ENCODE measurements around the gene EEF1AKMT3. TPM values are rescaled to one million over a fixed set of nuclear protein-coding genes. Genes with fewer than 3 reads are reported as not detected.

EEF1AKMT3 gene
- total and polyA plus RNA-seq, 9 of the 15 experiments (the other 6 are each of a cell fraction or from before 2014, with no cell fraction given) = 4.1 to 17.2 (median 7.9) TPM

DNA sequence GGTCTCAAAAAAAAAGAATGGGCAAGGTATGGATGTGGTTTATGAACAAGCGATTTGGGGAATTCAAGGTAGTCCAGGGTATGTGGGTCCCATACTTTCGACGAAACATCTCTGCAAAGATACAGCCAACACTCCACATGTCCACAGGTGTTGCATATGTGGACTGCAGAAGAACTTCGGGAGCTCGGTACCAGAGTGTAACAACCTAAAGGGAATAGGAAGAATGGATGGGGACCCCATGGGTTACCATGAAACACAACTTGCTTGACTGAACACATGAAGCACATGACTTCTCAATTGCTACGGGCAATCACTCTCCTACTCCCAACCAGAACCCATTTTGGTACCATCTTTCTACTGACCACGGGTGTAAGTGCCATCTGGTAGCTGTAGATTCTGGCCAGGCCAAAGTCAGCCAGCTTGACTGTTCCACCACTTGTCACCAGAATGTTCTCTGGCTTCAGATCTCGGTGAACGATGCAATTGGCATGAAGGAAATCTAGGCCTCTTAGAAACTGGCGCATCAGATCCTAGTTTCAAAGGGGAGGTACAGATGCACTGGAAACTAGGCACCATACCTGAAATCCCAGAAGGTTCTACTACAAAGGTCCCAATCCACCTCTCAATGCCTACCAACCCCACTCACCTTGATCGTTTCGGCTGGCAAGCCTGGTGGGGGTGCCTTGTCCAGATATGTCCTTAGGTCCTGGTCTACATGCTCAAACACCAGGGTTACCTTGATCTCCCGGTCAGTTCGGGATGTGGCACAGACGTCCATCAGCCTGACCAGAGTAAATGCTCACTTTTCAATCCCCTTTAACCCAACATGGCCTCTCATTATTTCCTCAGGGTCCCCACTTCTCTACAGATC, 21.6 kb upstream of the EEF1AKMT3 start (continued):
- no peak for TF ChIP-seq ZBTB40 (IDR thresholded peaks at IDR 0.05)
- TF ChIP-seq ZBTB40 (CRISPR knock-in tag; IDR thresholded peaks at IDR 0.05) = no peak
- TF ChIP-seq RAD21 (CRISPR knock-in tag; conservative IDR thresholded peaks at IDR 0.05 in 1 of 2, IDR thresholded peaks at IDR 0.05 in 1 of 2) = no peak
- TF ChIP-seq SMAD1 (IDR thresholded peaks at IDR 0.05; ENCODE audit: low read depth, low read length, partially characterized antibody) = no peak
- no peak for TF ChIP-seq BCOR (IDR thresholded peaks at IDR 0.05)
- no peak for TF ChIP-seq UBTF (IDR thresholded peaks at IDR 0.05; ENCODE audit: borderline replicate concordance in 1 of 2, low read depth in 2 of 2, low read length in 2 of 2)
- no peak for TF ChIP-seq HDGF (IDR thresholded peaks at IDR 0.05)
- peak in 1 of 2 experiments; percentile 9 for TF ChIP-seq E2F6 (IDR thresholded peaks at IDR 0.05; ENCODE audit: borderline replicate concordance in 1 of 2, extremely low read depth in 1 of 2, insufficient read depth in 1 of 2, insufficient read length in 1 of 2, low read depth in 1 of 2, low read length in 1 of 2, poor library complexity in 1 of 2, severe bottlenecking in 1 of 2)
- TF ChIP-seq ZNF76 (CRISPR knock-in tag; IDR thresholded peaks at IDR 0.05; ENCODE audit: borderline replicate concordance) = no peak
- no peak for TF ChIP-seq SP2 (IDR thresholded peaks at IDR 0.05; ENCODE audit: extremely low read depth, low read depth, low read length, poor library complexity, severe bottlenecking)

All from K562 (cell line).